GM19043 (cell line): Measurements from ENCODE around the gene FRYL.

Experiments used
- ATAC-seq: cut with Tn5 transposase; IDR thresholded peaks from one replicate; pipeline ENCODE4 v1.9.1; 2021; ENCODE audit warnings: low read depth; ENCODE audit not compliant: unreplicated experiment

The FRYL gene

GRCh38 chr4:48499551-48500066 lies 280.5 kb downstream of the FRYL start:
- peak; percentile 81 for ATAC-seq

- ATAC-seq = no peak
Measured at GRCh38 chr4:48498895-48499294, 281.2 kb downstream of the FRYL start.

DNA sequence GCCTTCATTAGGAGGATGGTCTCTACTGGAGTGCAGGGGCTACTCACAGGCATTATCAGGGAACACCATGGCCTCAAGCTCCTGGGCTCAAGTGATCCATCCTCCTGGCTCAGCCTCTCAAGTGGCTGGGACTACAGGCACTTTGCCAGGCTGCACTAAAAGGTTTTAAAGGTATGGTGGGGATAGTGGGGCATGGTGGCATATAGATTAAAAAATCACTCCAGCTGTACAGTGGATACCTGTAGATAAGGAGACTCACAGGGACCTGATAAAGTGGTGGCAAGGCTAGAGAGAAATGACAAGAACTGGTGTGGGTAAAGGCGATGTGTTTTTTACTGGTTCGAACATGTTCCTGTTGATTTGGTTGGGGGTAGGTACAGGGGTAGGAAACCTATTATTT lies 284.1 kb downstream of the FRYL start:
- ATAC-seq = no peak

DNA sequence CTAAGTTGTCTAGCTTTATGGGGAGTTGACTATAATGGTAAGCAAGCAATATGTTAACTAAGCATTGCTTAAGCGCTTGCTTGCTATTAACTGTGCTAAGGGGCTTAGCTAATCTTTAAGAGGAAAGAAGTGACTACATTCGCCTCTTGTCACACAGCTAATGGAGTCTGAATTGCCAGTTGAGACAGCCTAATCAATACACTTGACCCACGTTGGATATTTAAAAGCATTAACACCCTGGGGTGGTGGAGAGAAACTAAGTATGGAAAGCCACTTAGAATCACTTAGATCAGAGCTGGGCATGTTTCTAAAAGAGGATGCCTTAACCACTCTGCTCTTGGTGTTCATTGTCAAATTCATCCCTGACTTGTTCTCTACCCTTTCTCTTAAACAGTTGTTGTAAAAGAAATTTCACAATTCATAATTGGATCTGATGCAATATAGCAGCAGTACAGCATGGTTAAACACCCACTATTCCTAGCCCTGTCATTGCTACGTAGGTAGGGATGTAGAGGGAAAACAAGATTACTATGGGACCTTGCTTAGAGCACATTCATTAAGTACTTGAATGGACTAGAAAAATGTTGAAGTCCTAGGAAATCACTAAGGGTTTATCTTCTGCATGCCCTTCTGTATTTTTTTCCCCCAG lies 286.5 kb downstream of the FRYL start:
- no peak for ATAC-seq

- ATAC-seq = no peak
Measured at GRCh38 chr4:48491514-48492176, 288.4 kb downstream of the FRYL start.

- ATAC-seq = no peak
Measured at GRCh38 chr4:48490680-48491513, 289.2 kb downstream of the FRYL start.

- ATAC-seq = no peak
Measured at GRCh38 chr4:48490012-48490679, 289.9 kb downstream of the FRYL start, which contains the start of gene ZAR1. TSS of gene ZAR1 (plus strand) at chr4:48490252. CDS start at chr4:48490292, 40 bp downstream.

GRCh38 chr4:48489683-48490011 lies 290.4 kb downstream of the FRYL start:
- no peak for ATAC-seq

DNA sequence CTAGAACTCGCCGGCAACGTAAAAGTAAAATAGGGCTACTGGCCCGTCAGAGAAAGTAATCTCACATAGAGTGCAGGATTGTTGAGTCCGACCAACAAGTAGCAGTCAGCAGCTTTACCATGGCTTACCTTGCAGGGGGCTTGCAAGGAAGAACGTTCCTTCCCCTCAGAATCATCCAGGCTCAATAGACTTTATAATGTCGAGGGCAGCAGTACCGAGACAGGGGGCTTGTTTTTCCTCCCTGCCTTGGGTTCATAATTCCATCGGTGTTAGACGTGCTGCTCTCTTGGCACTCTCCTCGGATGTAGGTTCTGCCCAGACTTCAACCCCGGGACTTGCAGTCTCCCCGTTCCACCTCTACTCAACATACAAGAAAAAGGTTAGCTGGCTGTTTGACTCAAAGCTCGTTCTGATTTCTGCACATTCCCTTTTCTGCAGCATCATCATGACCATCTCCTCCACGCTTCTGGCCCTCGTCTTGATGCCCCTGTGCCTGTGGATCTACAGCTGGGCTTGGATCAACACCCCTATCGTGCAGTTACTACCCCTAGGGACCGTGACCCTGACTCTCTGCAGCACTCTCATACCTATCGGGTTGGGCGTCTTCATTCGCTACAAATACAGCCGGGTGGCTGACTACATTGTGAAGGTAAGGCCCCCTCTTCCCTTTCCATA lies 295.4 kb downstream of the FRYL start:
- ATAC-seq = no peak

DNA sequence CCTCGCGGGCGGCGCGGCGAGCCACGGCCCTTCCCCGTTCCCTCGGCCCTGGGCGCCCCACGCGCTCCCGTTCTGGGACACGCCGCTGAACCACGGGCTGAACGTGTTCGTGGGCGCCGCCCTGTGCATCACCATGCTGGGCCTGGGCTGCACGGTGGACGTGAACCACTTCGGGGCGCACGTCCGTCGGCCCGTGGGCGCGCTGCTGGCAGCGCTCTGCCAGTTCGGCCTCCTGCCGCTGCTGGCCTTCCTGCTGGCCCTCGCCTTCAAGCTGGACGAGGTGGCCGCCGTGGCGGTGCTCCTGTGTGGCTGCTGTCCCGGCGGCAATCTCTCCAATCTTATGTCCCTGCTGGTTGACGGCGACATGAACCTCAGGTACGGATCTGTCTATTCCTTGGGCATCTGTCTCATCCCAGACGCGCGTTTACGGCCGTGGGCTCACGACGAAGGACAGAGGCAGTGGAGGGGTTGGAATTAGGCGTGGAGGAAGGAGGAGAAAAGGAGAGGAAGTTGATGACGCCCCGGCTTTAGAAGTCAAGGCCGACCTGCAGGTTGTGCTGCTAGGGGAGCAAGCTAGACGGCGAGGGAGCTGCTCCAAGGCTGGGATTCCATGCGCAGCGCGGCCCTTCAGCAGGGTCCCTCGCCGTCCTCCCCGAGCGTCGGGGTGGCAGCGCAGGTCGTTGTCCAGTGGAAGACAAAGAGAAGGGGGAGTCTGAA lies 296.1 kb downstream of the FRYL start:
- ATAC-seq = no peak

DNA sequence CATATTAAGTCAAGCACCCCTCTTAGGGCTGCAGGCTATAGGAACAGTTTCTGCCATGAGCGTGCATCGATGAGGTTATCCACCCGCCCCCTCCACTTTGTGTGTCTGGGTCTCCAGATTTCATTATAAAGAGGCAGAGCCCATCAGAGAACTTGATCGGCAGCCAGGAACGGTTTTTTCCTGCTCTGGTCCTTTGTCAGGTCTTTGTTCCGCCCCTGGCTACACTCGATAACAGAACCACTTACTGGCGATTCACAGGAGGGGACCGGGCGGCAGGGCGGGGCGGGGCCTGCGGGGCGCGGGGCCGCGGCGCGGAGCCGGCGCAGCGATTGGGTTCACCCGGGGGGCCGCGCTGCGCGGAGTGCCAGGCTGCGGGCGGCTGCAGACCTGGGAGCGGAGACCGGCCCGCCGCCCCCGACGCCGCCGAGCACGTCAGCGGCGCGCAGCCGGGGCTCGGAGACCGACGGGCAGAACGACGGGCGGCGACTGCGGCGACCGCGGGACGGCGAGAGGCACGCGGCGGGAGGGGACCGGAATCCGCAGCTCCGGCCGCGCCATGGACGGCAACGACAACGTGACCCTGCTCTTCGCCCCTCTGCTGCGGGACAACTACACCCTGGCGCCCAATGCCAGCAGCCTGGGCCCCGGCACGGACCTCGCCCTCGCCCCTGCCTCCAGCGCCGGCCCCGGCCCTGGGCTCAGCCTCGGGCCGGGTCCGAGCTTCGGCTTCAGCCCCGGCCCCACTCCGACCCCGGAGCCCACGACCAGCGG lies 296.9 kb downstream of the FRYL start, which contains the start of gene SLC10A4:
Gene SLC10A4 (plus strand): TSS at position 338 of the 771 bp plus-strand sequence. CDS start 219 bp downstream, at position 557.
- ATAC-seq = no peak

DNA sequence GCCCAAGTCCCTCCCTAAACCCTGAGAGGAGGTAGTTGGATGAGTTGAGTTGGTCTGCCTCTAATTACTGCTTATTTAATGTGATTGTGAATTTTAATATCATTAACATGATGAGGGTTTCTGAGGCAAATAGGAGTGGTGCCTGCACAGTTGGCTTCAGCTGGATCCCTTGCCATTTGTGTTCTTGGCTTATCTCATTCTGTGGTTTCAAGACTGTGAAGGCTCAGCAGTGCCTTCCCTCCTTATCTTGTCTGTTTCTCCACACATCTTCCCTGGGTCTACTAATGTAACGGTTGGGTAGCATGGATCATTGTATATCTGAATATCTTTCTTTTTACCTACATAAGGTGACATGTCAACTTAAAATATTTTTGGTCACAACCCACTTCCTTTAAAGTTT lies 298.5 kb downstream of the FRYL start:
- ATAC-seq = no peak

- ATAC-seq = no peak
Measured at GRCh38 chr4:48478273-48478672, 301.8 kb downstream of the FRYL start.

DNA sequence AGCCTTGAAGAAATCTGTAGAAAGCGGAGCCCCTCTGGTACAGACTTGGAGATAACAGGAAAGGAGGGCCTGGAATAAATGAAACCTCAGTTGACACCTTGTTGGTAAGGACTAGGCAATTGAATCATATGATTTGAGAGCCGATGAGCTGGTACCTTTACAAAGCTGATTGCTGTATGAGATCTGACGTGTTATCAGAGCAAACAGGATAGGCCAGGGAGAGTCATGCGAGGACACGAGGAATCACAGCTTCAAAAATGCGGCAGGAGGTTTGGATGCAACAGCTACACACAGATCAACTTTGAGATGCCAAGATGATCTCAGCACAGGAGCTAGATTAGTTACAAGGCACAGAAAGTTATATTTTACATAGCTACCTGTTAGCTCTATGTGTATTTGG lies 304.3 kb downstream of the FRYL start:
- ATAC-seq = no peak

DNA sequence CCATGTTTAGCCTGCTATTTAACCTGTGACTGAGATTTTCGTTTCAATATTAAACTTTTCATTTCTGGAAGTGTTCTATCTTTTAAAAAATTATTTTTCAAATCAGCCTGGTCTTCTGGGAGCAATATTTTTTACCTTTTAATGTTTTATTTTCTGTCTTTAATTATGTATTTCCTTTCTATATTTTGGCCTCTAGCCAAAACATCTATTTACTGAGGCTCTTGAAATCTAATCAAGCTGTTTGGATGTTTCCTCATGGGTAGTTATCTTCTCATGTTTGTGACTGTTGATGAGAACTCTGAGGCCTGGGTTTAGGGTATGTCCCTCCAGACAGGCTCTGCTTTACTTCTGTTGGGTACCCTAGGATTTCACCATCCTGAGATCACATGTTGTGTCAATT lies 307.3 kb downstream of the FRYL start:
- ATAC-seq = no peak

DNA sequence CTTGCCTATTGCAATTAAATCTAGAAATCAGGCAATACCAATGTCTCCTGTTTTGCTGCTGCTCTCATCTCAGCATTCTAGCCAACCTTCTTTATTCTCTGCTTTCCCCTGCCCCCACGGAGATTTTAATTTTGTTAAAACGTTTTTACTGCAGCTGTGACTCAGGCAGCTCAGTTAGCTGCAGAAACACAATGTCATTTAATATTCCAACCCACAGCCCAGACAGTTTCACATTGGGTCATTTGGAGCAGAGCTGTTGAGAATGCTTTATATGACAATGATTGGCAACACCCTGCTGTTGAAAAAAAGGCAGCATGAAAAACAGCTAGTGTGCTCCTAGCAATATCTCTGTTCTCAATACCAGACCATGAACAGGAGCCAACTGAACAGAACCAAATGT lies 309.5 kb downstream of the FRYL start:
- no peak for ATAC-seq

- ATAC-seq = no peak
Measured at GRCh38 chr4:48470137-48470536, 309.9 kb downstream of the FRYL start.

DNA sequence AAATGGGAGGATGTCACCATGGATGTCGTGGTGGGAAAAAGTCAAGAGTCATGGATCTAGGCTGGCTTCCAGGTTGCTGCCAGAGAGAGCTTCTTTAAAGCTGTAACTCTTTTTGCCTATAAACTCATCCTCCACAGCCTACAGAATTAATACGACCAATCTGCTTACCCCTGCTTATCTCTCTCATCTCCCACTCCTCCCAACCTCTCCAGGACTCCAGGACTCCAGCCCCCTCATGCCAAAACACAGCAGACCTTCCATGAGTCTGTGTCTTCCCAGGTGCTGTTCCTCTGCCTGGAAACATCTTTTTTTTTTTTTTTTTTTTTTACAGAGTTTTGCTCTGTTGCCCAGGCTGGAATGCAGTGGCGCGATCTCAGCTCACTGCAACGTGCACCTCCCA lies 312.2 kb downstream of the FRYL start:
- no peak for ATAC-seq

DNA sequence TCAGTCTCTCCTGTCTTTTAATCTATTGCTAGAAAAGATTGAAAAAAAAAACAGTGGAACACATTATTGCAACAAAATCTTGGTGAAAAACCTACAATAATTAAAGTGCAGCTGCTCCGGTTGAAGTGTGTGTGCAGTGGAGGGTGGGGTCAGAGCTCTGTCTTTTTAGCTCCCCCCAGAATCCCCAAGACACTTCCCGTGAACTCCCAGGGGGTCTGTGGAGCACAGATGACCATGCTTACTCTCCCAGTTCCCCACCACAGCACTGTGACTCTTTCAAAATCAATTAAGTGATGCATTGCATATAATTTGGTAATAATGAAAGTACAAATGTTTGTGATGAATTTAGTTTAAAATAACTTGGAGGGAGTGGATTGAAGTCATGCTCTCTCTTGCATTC lies 312.6 kb downstream of the FRYL start:
- ATAC-seq = no peak
